B cell (primary cell): ENCODE measurements around the gene SRR.

Source experiments
- CTCF ChIP-seq: fragments of 200-600 bp; IDR thresholded peaks from one replicate; pipeline ENCODE4 v1.8.0; 2022; ENCODE audit warnings: antibody characterized with exemption, mild to moderate bottlenecking
- EZH2 ChIP-seq: IDR thresholded peaks from 2 replicates; pipeline ENCODE4 v1.6.1; 2012; ENCODE audit warnings: borderline replicate concordance, low read depth, mild to moderate bottlenecking, moderate library complexity, low read length; ENCODE audit not compliant: insufficient read depth, poor library complexity, severe bottlenecking

- TF ChIP-seq CTCF (no peak), EZH2 (no peak)
These were observed 6.7 kb upstream of the SRR start for GRCh38 chr17:2297023-2297422.
